HS-27A (cell line): ENCODE measurements around the gene SENP3.
"Not testable (repeated sequence)": the region's sequence is repeated elsewhere in the genome, so short reads cannot be mapped to it uniquely, and the experiment has no call there.

Source experiments
- DNase-seq: peaks from one replicate; pipeline ENCODE4 v3.0.0-alpha.2; 2012; ENCODE audit warnings: low read depth, missing footprints

SENP3 gene

GRCh38 chr17:7597561-7597960 lies 35.8 kb downstream of the SENP3 start:
- not testable (repeated sequence) for DNase-seq

DNA sequence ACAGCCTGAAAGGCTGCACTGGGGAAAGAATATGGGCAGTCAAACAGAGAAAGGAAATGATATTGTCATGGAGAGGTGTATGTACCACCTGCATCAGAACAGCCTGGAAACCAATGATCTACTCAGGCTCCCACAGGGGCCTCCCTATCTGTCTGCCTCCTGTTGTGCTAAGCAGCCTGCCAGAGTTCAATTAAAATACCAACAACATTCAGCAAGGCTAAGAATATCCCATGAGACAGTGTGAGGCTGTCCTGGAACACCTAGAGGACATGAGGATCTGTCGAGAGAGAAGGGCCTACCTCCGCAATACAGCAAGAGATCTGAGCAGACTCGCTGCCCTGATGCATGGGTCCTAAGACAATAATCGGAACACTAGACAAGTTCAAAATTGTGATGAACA lies 44.6 kb downstream of the SENP3 start:
- DNase-seq, result no peak

- no peak for DNase-seq
These were observed 48.9 kb downstream of the SENP3 start for GRCh38 chr17:7610641-7611040.

GRCh38 chr17:7611635-7612293 lies 50.0 kb downstream of the SENP3 start:
- no peak for DNase-seq

DNA sequence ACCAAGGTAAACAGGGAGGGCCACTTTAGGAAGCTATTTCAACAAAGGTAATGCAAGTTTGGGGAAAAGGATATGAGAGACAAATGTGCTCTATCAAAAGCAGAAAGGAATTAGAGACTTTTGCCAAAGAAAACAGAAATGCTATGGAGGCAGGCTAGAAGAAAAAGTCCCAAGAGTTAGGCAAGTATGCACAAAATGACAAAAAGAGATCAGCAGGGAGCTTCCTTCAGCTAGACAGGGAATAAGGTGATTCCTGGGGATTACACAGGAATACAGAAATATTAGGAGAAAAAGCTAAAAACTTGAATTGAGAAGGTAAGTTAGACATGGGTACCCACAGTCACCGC lies 50.5 kb downstream of the SENP3 start:
- DNase-seq, result no peak

DNA sequence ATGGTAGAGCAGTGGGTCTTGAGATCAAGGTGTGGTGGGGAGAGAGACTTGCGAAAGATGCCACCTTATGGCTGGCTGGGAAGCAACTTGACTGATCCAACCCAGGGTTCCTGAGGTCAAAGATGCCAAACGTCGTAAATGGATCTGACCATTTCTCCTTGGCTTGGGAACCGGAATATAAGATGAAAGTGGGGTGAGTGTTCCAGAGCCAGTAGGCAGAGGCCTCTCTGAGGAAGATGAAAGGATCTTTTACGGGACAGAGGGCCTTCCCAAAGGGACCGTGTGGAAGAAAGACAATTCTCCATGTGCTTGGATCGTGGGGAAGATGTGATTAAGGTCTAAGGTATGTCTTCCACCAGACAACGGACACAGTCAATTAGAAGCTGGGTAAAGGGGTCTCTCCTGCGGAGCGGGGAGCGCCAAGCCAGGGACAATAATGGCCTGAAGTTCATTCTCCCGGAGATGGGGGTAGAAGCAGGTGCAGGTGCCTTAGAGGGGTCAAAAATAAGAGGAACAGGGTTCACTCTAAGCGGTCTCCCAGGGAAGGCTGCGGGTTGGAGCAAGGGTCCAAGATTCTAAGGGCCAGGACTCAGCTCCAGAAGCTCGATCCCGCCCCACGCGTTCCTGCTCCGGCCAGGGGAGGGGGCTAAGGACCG lies 52.2 kb downstream of the SENP3 start:
- DNase-seq, result no peak

DNA sequence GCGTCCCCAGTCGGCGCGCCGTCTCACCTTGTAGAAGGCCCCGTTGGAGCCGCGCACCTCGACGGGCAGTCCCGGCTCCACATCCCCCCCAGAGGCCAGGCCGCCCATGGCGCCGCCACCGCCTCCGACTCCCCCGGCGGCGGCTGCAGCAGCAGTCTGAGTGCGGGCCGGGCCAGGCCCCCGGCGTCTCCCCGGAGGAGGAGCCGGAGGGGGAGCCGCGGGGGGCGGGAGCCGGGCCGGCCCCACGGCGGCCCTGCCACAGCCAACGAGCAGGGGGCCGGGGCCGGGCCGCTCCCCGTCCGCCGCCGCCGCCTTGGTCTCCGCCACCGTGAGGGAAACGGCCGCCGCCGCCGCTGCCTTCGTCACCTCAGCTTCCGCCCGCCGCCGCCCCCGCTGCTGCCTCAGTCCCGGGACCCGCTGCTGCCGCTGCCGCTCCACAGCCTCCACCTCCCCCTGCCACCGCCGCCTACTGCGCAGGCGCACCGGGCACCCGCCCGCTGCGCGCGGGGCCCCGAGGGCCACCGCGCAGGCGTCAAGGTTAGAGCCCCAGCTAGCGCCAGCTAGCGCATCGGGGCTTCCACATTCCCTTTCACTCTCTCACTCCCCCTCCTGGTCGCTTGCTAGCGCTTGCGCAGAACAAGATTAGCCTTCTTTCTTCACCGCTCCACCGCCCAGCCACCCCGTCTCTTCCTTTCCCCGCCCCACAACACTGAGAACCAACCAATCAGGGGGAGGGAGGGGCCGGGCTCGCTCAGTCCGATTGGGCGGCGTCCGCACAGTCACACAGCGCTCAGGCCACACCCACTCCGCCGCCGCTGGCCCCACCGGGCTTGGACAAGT lies 52.9 kb downstream of the SENP3 start, which contains the start of gene FXR2:
Gene FXR2, minus strand, starts transcription at position 473 of the 840 bp plus-strand sequence. Its CDS starts 365 bp downstream, at position 108.
- peak; percentile 95 for DNase-seq

DNA sequence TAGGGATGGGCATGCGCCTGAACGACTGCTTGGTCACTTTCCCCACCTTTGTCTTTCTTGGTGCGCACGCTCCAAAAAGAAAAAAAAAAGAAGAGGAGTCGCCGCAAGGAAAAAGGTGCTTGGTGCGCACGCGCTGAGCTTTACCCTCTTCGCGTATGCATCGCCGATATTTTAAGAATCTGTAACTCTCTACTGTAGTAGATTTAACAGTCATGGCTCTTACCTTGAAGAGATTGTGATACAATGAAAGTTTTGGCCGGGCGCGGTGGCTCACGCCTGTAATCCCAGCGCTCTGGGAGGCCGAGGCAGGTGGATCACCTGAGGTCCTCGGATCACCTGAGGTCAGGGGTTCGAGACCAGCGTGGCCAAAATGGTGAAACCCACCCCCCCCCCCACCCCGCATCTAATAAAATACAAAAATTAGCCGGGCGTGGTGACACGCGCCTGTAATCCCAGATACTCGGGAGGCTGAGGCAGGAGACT lies 53.6 kb downstream of the SENP3 start:
- no peak for DNase-seq

GRCh38 chr17:7618608-7619007 lies 56.9 kb downstream of the SENP3 start:
- DNase-seq, result no peak

GRCh38 chr17:7620835-7621234 lies 59.1 kb downstream of the SENP3 start:
- no peak for DNase-seq
